ENCODE results near the gene KCTD5. TPM values are rescaled to one million over a fixed set of nuclear protein-coding genes. Genes with fewer than 3 reads are reported as not detected.
"Not testable (repeated sequence)": the region's sequence is repeated elsewhere in the genome, so short reads cannot be mapped to it uniquely, and the experiment has no call there.

KCTD5 gene
- total RNA-seq, 3 donors from 2014 or later, result 8.6 to 19.6 (median 18.4) TPM

GRCh38 chr16:2664574-2664982, 17.7 kb upstream of the KCTD5 start:
- H3K9me3 ChIP-seq, result no peaks in the 10 kb centered on the region
- no peak for DNase-seq (ENCODE audit: low spot score in 2 of 2)
- H3K36me3 ChIP-seq, result no peaks in the 10 kb centered on the region
- TF ChIP-seq POLR2A (IDR thresholded peaks at IDR 0.05) (no peak), POLR2AphosphoS5 (IDR thresholded peaks at IDR 0.05) (no peak)
- TF ChIP-seq, protein P1, sequence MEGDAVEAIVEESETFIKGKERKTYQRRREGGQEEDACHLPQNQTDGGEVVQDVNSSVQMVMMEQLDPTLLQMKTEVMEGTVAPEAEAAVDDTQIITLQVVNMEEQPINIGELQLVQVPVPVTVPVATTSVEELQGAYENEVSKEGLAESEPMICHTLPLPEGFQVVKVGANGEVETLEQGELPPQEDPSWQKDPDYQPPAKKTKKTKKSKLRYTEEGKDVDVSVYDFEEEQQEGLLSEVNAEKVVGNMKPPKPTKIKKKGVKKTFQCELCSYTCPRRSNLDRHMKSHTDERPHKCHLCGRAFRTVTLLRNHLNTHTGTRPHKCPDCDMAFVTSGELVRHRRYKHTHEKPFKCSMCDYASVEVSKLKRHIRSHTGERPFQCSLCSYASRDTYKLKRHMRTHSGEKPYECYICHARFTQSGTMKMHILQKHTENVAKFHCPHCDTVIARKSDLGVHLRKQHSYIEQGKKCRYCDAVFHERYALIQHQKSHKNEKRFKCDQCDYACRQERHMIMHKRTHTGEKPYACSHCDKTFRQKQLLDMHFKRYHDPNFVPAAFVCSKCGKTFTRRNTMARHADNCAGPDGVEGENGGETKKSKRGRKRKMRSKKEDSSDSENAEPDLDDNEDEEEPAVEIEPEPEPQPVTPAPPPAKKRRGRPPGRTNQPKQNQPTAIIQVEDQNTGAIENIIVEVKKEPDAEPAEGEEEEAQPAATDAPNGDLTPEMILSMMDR (IDR thresholded peaks at IDR 0.05), result no peak
- H3K27ac ChIP-seq, result peak overlapping the region; percentile 45 to 62
- H3K4me3 ChIP-seq, result no peak overlapping the region
- H3K4me1 ChIP-seq, result no peaks in the 10 kb centered on the region
- intact Hi-C loops (cut with DNase I; ENCODE audit: low total_unique reads), result no loop called here
- H3K27me3 ChIP-seq, result no peaks in the 10 kb centered on the region

DNA sequence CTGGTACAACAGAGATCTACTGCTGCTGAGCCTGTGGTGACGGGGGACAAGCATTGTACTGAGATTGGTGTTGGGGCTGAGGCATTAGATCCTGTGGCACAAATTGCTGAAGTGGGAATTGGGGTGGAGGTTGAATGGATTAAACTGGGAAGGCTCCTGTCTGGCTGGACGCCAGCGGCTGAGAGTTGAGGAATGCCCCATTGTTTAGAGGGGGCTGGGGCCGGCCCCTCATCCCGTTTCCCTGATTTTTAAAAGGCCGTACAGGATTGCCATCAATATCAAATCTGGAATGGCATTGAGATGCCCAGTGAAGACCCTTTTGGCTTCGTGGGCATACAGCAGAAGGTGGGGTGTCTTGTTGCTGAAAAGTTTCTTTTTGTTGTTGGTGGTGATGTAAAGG, 15.7 kb upstream of the KCTD5 start:
- H3K27ac ChIP-seq; DNase-seq (ENCODE audit: low spot score in 2 of 2); H3K4me1 ChIP-seq; H3K36me3 ChIP-seq; intact Hi-C loops (cut with DNase I; ENCODE audit: low total_unique reads); H3K4me3 ChIP-seq; H3K27me3 ChIP-seq; H3K9me3 ChIP-seq: not testable (repeated sequence)

- H3K9me3 ChIP-seq; H3K4me1 ChIP-seq; intact Hi-C loops (cut with DNase I; ENCODE audit: low total_unique reads); H3K27me3 ChIP-seq; H3K36me3 ChIP-seq; H3K27ac ChIP-seq; DNase-seq (ENCODE audit: low spot score in 2 of 2): not testable (repeated sequence)
- H3K4me3 ChIP-seq, result peak overlapping the region in 2 of 3 donors; percentile 13 to 44
Observed at GRCh38 chr16:2669587-2669986, 12.7 kb upstream of the KCTD5 start.

- H3K9me3 ChIP-seq; H3K27me3 ChIP-seq; H3K36me3 ChIP-seq; intact Hi-C loops (cut with DNase I; ENCODE audit: low total_unique reads); H3K27ac ChIP-seq; H3K4me1 ChIP-seq: not testable (repeated sequence)
- TF ChIP-seq, protein P1 (IDR thresholded peaks at IDR 0.05), result peak; percentile 33 to 60 (median 53)
- DNase-seq (ENCODE audit: low spot score in 2 of 2), result peak; percentile 47 to 63
- peak overlapping the region in 2 of 3 donors; percentile 13 to 44 for H3K4me3 ChIP-seq
Observed at GRCh38 chr16:2670017-2670416, 12.3 kb upstream of the KCTD5 start.

DNA sequence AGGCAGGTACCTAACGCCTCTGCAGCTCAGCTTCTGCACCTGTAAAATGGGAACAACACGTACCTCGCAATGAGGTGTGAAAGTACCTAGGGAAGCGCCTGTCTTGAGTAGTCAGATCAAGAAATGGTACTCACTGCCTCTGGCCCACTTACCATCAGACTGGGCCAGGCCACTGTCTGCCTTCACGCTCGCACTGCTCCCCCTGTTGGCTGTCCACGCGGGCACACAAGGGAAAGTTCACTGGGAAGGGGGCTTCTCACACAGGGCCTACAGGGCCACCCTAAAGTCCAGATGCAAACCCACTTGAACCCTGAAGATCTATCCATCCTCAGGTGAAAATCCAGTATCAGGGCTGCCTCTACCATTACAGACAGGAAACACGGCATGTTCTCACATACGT, 11.1 kb upstream of the KCTD5 start:
- DNase-seq (ENCODE audit: low spot score in 2 of 2); H3K4me3 ChIP-seq; H3K36me3 ChIP-seq; H3K9me3 ChIP-seq; H3K4me1 ChIP-seq; H3K27ac ChIP-seq; H3K27me3 ChIP-seq; intact Hi-C loops (cut with DNase I; ENCODE audit: low total_unique reads): not testable (repeated sequence)

DNA sequence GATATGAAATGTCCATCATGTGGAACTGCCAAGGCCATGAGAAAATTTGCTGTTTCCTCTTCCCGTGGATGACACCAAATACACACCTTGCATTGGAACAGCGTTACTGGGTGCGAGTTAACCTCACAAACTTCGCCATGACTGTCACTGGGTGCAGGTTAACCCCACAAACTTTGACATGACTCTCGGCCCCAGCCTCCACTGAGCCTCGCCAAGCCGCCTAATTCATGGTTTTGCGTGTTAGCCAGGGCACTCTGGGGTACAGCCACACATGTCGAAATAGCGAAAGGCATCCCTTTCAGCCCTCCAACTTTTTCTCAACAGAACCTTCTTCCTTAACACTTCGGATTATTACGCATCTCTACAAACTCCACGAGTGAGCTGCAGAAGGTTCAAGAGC, 10.6 kb upstream of the KCTD5 start:
- H3K27me3 ChIP-seq, result no peaks in the 10 kb centered on the region
- H3K4me1 ChIP-seq, result peaks cover 7 to 8% of the 10 kb centered on the region in 2 donors
- TF ChIP-seq, protein P1 (IDR thresholded peaks at IDR 0.05), result no peak
- TF ChIP-seq POLR2AphosphoS5 (IDR thresholded peaks at IDR 0.05), result no peak
- no peak for TF ChIP-seq POLR2A (IDR thresholded peaks at IDR 0.05)
- intact Hi-C loops (cut with DNase I; ENCODE audit: low total_unique reads), result no loop called here
- no peaks in the 10 kb centered on the region for H3K9me3 ChIP-seq
- DNase-seq (ENCODE audit: low spot score in 2 of 2), result no peak
- H3K36me3 ChIP-seq, result no peaks in the 10 kb centered on the region
- peak overlapping the region in 1 of 3 donors; percentile 70 for H3K4me3 ChIP-seq
- no peak overlapping the region for H3K27ac ChIP-seq
